PC-9 (cell line): ENCODE results near the gene DSCAML1. TPM values are rescaled to one million over a fixed set of nuclear protein-coding genes. Genes with fewer than 3 reads are reported as not detected.

Experiments used
- BruUV-seq: library from RNA; stranded (reverse); fragments of 400-500 nt; replicated peaks from 2 replicates; lab custom pipeline; 2021; lab: Mats Ljungman, UMichigan
- CTCF ChIA-PET: fragments of 300-600 bp; sonication (Branson Sonifier 250); formaldehyde crosslinking; loops from one replicate; lab custom pipeline; 2022; ENCODE audit warnings: antibody characterized with exemption; lab: Charles Lee
- POLR2A ChIA-PET: fragments of 300-600 bp; sonication (Branson Sonifier 250); formaldehyde crosslinking; loops from one replicate; lab custom pipeline; 2022; ENCODE audit warnings: antibody characterized with exemption; ENCODE audit not compliant: unreplicated experiment; lab: Charles Lee
- DNase-seq, 2 experiments: peaks; one replicate each; pipeline versions ENCODE4 v3.0.0 to v3.0.0-alpha.2; 2015 to 2022; ENCODE audit warnings: mixed read lengths in 1 of 2
- H2AFZ ChIP-seq: fragments of 200-600 bp; sonication (generic); 2 replicates; pipeline ENCODE4 v1.8.1; 2017; ENCODE audit warnings: antibody characterized with exemption
- H3F3A ChIP-seq: fragments of 200-600 bp; sonication (generic); 2 replicates; pipeline ENCODE4 v1.8.1; 2017; ENCODE audit warnings: antibody characterized with exemption, mild to moderate bottlenecking, low read depth; ENCODE audit not compliant: insufficient read depth
- H3K27ac ChIP-seq: fragments of 200-600 bp; sonication (generic); 2 replicates; pipeline ENCODE4 v1.6.1; 2016; ENCODE audit warnings: mixed run types
- H3K27me3 ChIP-seq: fragments of 200-600 bp; sonication (generic); 2 replicates; pipeline ENCODE4 v1.6.1; 2016; ENCODE audit warnings: low read depth, mixed run types; ENCODE audit not compliant: insufficient read depth
- H3K36me3 ChIP-seq: fragments of 200-600 bp; sonication (generic); 2 replicates; pipeline ENCODE4 v1.6.1; 2016; ENCODE audit warnings: low read depth, mixed run types
- H3K4me1 ChIP-seq: fragments of 200-600 bp; sonication (generic); replicated peaks from 2 replicates; pipeline ENCODE4 v1.6.1; 2016; ENCODE audit warnings: mixed run types; ENCODE audit not compliant: insufficient read depth
- H3K4me2 ChIP-seq: fragments of 200-600 bp; sonication (generic); 2 replicates; pipeline ENCODE4 v1.6.1; 2017; ENCODE audit warnings: mixed run types
- H3K4me3 ChIP-seq: fragments of 200-600 bp; sonication (generic); 2 replicates; pipeline ENCODE4 v1.6.1; 2016; ENCODE audit warnings: mixed run types
- H3K79me2 ChIP-seq: fragments of 200-600 bp; sonication (generic); 2 replicates; pipeline ENCODE4 v1.6.1; 2017; ENCODE audit warnings: low read depth, mixed run types
- H3K9me2 ChIP-seq: fragments of 200-600 bp; sonication (generic); 2 replicates; pipeline ENCODE4 v1.8.1; 2017; ENCODE audit warnings: mild to moderate bottlenecking; ENCODE audit not compliant: insufficient read depth
- H3K9me3 ChIP-seq: fragments of 200-600 bp; sonication (generic); 2 replicates; pipeline ENCODE4 v1.8.1; 2016; ENCODE audit warnings: low read depth; ENCODE audit not compliant: insufficient read depth
- H4K20me1 ChIP-seq: fragments of 200-600 bp; sonication (generic); 2 replicates; pipeline ENCODE4 v1.8.1; 2017; ENCODE audit not compliant: insufficient read depth
- CTCF ChIP-seq: fragments of 200-600 bp; sonication (generic); conservative IDR thresholded peaks from 2 replicates; pipeline ENCODE4 v1.6.1; 2017; ENCODE audit warnings: mixed run types, antibody characterized with exemption, mild to moderate bottlenecking, moderate library complexity
- EZH2 ChIP-seq: fragments of 200-600 bp; sonication (generic); IDR thresholded peaks from 2 replicates; pipeline ENCODE4 v1.8.0; 2017; ENCODE audit warnings: antibody characterized with exemption, low read depth
- intact Hi-C: fragments of 100-400 bp; cut with micrococcal nuclease; formaldehyde crosslinking; loops from one replicate; pipeline ENCODE4 v1.10.0; 2022; ENCODE audit not compliant: unreplicated experiment
- total RNA-seq: library from RNA; stranded (reverse); gene quantifications from 2 replicates; pipeline ENCODE4 v1.2.3, GENCODE V29; 2021

The DSCAML1 gene
- total RNA-seq, 1 experiment from 2014 or later = not detected

DNA sequence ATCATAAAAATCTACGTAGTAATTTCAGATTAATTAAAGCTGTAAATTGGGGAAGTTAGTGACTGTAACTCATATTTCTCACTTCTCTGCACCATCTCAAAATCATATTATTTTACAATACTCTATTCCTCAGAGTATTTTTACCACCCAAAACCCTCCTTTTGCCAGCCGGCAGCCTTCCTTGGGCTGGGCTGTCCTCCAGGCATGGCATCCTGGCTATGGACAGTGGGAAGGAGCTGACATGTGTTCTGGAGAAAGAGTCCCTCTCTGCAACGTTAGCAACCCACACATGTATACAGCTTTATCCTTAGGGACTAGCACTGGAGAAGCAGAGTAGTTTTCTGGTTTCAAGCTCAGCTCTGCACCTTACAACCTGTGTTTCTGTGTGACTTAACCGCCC is 86.8 kb downstream of the DSCAML1 start:
- no peak overlapping the region for H3K4me3 ChIP-seq
- no TSS peak for BruUV-seq
- H3K27ac ChIP-seq = no peak overlapping the region
- peaks cover 100% of the 10 kb centered on the region for H3K27me3 ChIP-seq
- H3K9me2 ChIP-seq = no peaks in the 10 kb centered on the region
- no peaks in the 10 kb centered on the region for H3K36me3 ChIP-seq
- DNase-seq = no peak
- ChIA-PET CTCF (no interaction called here), POLR2A (no interaction called here)
- no peak overlapping the region for H3K4me2 ChIP-seq
- no peaks in the 10 kb centered on the region for H4K20me1 ChIP-seq
- H3K79me2 ChIP-seq = no peaks in the 10 kb centered on the region
- intact Hi-C loops = no loop called here
- no peaks in the 10 kb centered on the region for H3K9me3 ChIP-seq
- TF ChIP-seq CTCF = no peak
- TF ChIP-seq EZH2 = no peak
- no peak overlapping the region for H2AFZ ChIP-seq
- no peaks in the 10 kb centered on the region for H3F3A ChIP-seq
- H3K4me1 ChIP-seq = no peaks in the 10 kb centered on the region

- peaks cover 100% of the 10 kb centered on the region for H3K27me3 ChIP-seq
- H3K4me2 ChIP-seq = no peak overlapping the region
- H3K27ac ChIP-seq = no peak overlapping the region
- TF ChIP-seq EZH2 (no peak), CTCF (no peak)
- H3K9me3 ChIP-seq = no peaks in the 10 kb centered on the region
- no peaks in the 10 kb centered on the region for H3K9me2 ChIP-seq
- POLR2A ChIA-PET = interaction anchor here (0.6 kb wide), 1 partner anchor 136 kb away, joined by 4 read pairs; no protein-coding TSS in a partner anchor
- no peaks in the 10 kb centered on the region for H3F3A ChIP-seq
- no peaks in the 10 kb centered on the region for H4K20me1 ChIP-seq
- DNase-seq = no peak
- CTCF ChIA-PET = no interaction called here
- H3K4me3 ChIP-seq = no peak overlapping the region
- H3K4me1 ChIP-seq = no peaks in the 10 kb centered on the region
- H2AFZ ChIP-seq = no peak overlapping the region
- intact Hi-C loops = no loop called here
- H3K79me2 ChIP-seq = no peaks in the 10 kb centered on the region
- BruUV-seq = no TSS peak
- no peaks in the 10 kb centered on the region for H3K36me3 ChIP-seq
Measured at GRCh38 chr11:117706322-117706814, 90.6 kb downstream of the DSCAML1 start.

DNA sequence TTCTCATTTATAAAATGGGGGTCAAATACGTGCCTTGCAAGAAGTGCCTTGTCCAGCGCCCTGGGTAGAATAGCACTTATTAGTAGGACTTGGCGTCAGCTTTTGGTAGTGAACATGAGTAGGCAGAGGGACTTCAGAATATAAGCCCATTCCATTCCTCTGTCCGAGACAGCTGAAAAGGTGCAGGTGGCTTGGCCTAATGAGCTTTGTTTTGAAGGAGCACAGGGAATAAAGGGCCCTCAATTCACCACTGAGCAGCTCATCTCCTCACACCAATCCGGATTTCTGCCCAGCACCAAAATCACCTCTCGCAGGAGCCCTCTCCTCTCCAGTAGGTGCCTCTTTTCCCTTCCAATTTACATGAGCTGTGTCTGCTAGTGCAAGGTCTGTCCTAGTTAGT is 91.2 kb downstream of the DSCAML1 start:
- Histone ChIP-seq H3F3A (no peaks in the 10 kb centered on the region), H3K4me3 (no peak overlapping the region), H3K36me3 (no peaks in the 10 kb centered on the region), H3K9me3 (no peaks in the 10 kb centered on the region), H3K27ac (no peak overlapping the region), H2AFZ (no peak overlapping the region), H4K20me1 (no peaks in the 10 kb centered on the region), H3K9me2 (no peaks in the 10 kb centered on the region), H3K27me3 (peaks cover 99% of the 10 kb centered on the region), H3K4me2 (no peak overlapping the region), H3K79me2 (no peaks in the 10 kb centered on the region), H3K4me1 (no peaks in the 10 kb centered on the region)
- ChIA-PET CTCF (no interaction called here), POLR2A (no interaction called here)
- TF ChIP-seq CTCF (no peak), EZH2 (no peak)
- intact Hi-C loops = no loop called here
- BruUV-seq = no TSS peak
- no peak for DNase-seq
